GM12891 (cell line): ENCODE results near the gene TH.

Experiments
- POLR2A ChIP-seq: IDR thresholded peaks from 2 replicates; pipeline ENCODE4 v1.6.1; 2011; ENCODE audit warnings: low read depth, low read length, control low read depth
- POLR2AphosphoS5 ChIP-seq: IDR thresholded peaks from 2 replicates; pipeline ENCODE4 v1.6.1; 2011; ENCODE audit warnings: low read depth, low read length, control low read depth
- SPI1 ChIP-seq: IDR thresholded peaks from 2 replicates; pipeline ENCODE4 v1.6.1; 2011; ENCODE audit warnings: low read depth, low read length, control low read depth
- TAF1 ChIP-seq: IDR thresholded peaks from 2 replicates; pipeline ENCODE4 v1.6.1; 2011; ENCODE audit warnings: low read depth, low read length, control low read depth

- no peak for TF ChIP-seq POLR2AphosphoS5
- no peak for TF ChIP-seq SPI1
- no peak for TF ChIP-seq TAF1
- TF ChIP-seq POLR2A, result no peak
Measured at GRCh38 chr11:2200957-2201519, 29.4 kb upstream of the TH start.
